ENCODE results near the gene JADE2.

DNA sequence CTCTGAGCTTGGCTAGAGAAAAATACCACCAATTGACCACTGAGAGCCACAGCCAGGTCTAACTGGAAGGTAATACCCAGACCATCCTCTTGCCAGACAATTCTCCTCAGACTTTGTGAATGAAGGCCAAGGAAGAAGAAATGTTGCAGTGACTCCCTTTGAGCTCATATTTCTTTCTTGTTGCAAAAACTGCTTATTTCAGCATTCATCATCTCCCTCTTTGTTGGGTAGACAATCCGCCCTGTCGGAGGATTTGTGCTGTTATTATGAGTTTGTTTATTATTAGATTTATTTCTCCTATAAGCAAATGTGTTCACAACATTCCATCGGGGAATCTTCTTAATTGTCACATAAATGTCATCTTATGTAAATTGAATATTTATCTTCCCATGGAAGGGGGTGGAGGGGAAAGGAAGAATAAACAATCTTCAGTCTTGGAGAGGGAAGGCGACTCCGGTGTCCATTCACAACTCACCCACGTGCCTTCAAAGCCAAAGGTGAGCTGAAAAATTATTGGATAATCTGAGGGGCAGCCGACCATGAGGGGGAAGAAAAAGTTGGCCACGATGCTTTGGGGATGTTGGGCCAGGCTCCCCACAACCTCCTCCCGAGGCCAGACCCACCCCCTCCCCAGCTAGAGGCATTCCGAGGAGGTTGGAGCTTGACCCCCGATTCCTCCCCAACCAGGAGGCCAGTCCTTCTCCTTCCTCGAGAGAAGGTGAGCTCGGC, 1.8 kb upstream of the JADE2 start:
- TF ChIP-seq, protein P1, sequence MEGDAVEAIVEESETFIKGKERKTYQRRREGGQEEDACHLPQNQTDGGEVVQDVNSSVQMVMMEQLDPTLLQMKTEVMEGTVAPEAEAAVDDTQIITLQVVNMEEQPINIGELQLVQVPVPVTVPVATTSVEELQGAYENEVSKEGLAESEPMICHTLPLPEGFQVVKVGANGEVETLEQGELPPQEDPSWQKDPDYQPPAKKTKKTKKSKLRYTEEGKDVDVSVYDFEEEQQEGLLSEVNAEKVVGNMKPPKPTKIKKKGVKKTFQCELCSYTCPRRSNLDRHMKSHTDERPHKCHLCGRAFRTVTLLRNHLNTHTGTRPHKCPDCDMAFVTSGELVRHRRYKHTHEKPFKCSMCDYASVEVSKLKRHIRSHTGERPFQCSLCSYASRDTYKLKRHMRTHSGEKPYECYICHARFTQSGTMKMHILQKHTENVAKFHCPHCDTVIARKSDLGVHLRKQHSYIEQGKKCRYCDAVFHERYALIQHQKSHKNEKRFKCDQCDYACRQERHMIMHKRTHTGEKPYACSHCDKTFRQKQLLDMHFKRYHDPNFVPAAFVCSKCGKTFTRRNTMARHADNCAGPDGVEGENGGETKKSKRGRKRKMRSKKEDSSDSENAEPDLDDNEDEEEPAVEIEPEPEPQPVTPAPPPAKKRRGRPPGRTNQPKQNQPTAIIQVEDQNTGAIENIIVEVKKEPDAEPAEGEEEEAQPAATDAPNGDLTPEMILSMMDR (IDR thresholded peaks at IDR 0.05) = no peak
- TF ChIP-seq POLR2A (IDR thresholded peaks at IDR 0.05) = no peak
